Suprapubic skin (tissue), 4 donors: ENCODE data around the gene SMIM32. TPM values are rescaled to one million over a fixed set of nuclear protein-coding genes. Genes with fewer than 3 reads are reported as not detected.

Source experiments
- DNase-seq, 2 donors: peaks; one replicate each; pipeline ENCODE4 v3.0.0-alpha.2; 2019; ENCODE audit warnings: low spot score in 2 of 2
- H3K27ac ChIP-seq: fragments of 200-600 bp; sonication (generic); one replicate; pipeline ENCODE4 v1.5.1; 2019
- H3K27me3 ChIP-seq: fragments of 200-600 bp; sonication (generic); one replicate; pipeline ENCODE4 v1.5.1; 2019
- H3K36me3 ChIP-seq: fragments of 200-600 bp; sonication (generic); one replicate; pipeline ENCODE4 v1.5.1; 2019
- H3K4me1 ChIP-seq: fragments of 200-600 bp; sonication (generic); one replicate; pipeline ENCODE4 v1.5.1; 2019
- H3K4me3 ChIP-seq: fragments of 200-600 bp; sonication (generic); one replicate; pipeline ENCODE4 v1.5.1; 2019; ENCODE audit warnings: mild to moderate bottlenecking
- H3K9me3 ChIP-seq: fragments of 200-600 bp; sonication (generic); one replicate; pipeline ENCODE4 v1.5.1; 2019
- CTCF ChIP-seq, 2 donors: fragments of 200-600 bp in 1 of 2; fragments of 450-650 bp in 1 of 2; sonication (generic) in 1 of 2; IDR thresholded peaks; one replicate each; pipeline ENCODE4 v1.5.1; 2016 to 2019; ENCODE audit warnings: antibody characterized with exemption in 2 of 2, mild to moderate bottlenecking in 1 of 2, moderate library complexity in 1 of 2
- EP300 ChIP-seq: sonication (generic); formaldehyde crosslinking; IDR thresholded peaks from one replicate; pipeline ENCODE4 v1.6.1; 2017; ENCODE audit warnings: antibody characterized with exemption
- POLR2A ChIP-seq, 2 donors: fragments of 450-650 bp; IDR thresholded peaks; one replicate each; pipeline ENCODE4 v1.6.1; 2017; ENCODE audit warnings: antibody characterized with exemption in 2 of 2, mild to moderate bottlenecking in 2 of 2, moderate library complexity in 2 of 2
- POLR2AphosphoS5 ChIP-seq, 3 donors: sonication (generic); formaldehyde crosslinking; IDR thresholded peaks; one replicate each; pipeline ENCODE4 v1.6.1; 2017; ENCODE audit warnings: antibody characterized with exemption in 3 of 3
- WGBS: methylation state at CpG from one replicate; pipeline ENCODE4 v1.1.5; 2018; 5-methylcytosine and 5-hydroxymethylcytosine counted together
- total RNA-seq, 4 donors: library from RNA; depleted of rRNA; stranded (reverse); fragments of >200 nt; gene quantifications; one replicate each; pipeline ENCODE4 v1.1.0, GENCODE V29; 2016

Gene SMIM32
- total RNA-seq, 4 donors from 2014 or later: not detected

GRCh38 chr5:136235321-136235720 lies 42.4 kb upstream of the SMIM32 start:
- no peaks in the 10 kb centered on the region for H3K27me3 ChIP-seq
- H3K36me3 ChIP-seq: no peaks in the 10 kb centered on the region
- 0% methylated on average over 1 of the region's 1 CpG for WGBS
- H3K27ac ChIP-seq: no peak overlapping the region
- H3K4me3 ChIP-seq: no peak overlapping the region
- no peaks in the 10 kb centered on the region for H3K9me3 ChIP-seq
- TF ChIP-seq EP300: no peak
- no peak for DNase-seq
- no peaks in the 10 kb centered on the region for H3K4me1 ChIP-seq

- WGBS: 90% methylated on average over 6 of the region's 6 CpGs
- Histone ChIP-seq H3K36me3 (no peaks in the 10 kb centered on the region), H3K4me1 (no peaks in the 10 kb centered on the region), H3K27ac (no peak overlapping the region), H3K4me3 (no peak overlapping the region), H3K27me3 (no peaks in the 10 kb centered on the region), H3K9me3 (no peaks in the 10 kb centered on the region)
- TF ChIP-seq EP300 (no peak), POLR2A (IDR thresholded peaks at IDR 0.05) (no peak), POLR2AphosphoS5 (IDR thresholded peaks at IDR 0.05) (no peak), CTCF (IDR thresholded peaks at IDR 0.05) (no peak)
- DNase-seq: no peak
Observed at GRCh38 chr5:136232316-136232715, 39.4 kb upstream of the SMIM32 start.

GRCh38 chr5:136230176-136230575 lies 37.2 kb upstream of the SMIM32 start:
- H3K9me3 ChIP-seq: no peaks in the 10 kb centered on the region
- H3K36me3 ChIP-seq: no peaks in the 10 kb centered on the region
- WGBS: 41% methylated on average over 1 of the region's 1 CpG

GRCh38 chr5:136228136-136228757 lies 35.3 kb upstream of the SMIM32 start:
- Histone ChIP-seq H3K36me3 (no peaks in the 10 kb centered on the region), H3K4me3 (no peak overlapping the region), H3K4me1 (no peaks in the 10 kb centered on the region), H3K27me3 (peaks cover 5% of the 10 kb centered on the region), H3K27ac (no peak overlapping the region), H3K9me3 (no peaks in the 10 kb centered on the region)
- WGBS: 51% methylated on average over 7 of the region's 7 CpGs
- no peak for DNase-seq
- no peak for TF ChIP-seq POLR2A (IDR thresholded peaks at IDR 0.05)
- TF ChIP-seq EP300: no peak

More at GRCh38 chr5:136230176-136230575, 37.2 kb upstream of the SMIM32 start:
- H3K27me3 ChIP-seq: no peaks in the 10 kb centered on the region
- no peak overlapping the region for H3K27ac ChIP-seq
- no peak overlapping the region for H3K4me3 ChIP-seq
- no peak for DNase-seq
- H3K4me1 ChIP-seq: no peaks in the 10 kb centered on the region
- TF ChIP-seq POLR2AphosphoS5 (IDR thresholded peaks at IDR 0.05): no peak
- no peak for TF ChIP-seq POLR2A (IDR thresholded peaks at IDR 0.05)
- no peak for TF ChIP-seq CTCF (IDR thresholded peaks at IDR 0.05)
- TF ChIP-seq EP300: no peak

- Histone ChIP-seq H3K4me3 (no peak overlapping the region), H3K27me3 (peaks cover 8% of the 10 kb centered on the region), H3K27ac (no peak overlapping the region), H3K9me3 (no peaks in the 10 kb centered on the region), H3K4me1 (no peaks in the 10 kb centered on the region), H3K36me3 (no peaks in the 10 kb centered on the region)
- no peak for TF ChIP-seq POLR2AphosphoS5 (IDR thresholded peaks at IDR 0.05)
- no peak for TF ChIP-seq EP300
- no peak for TF ChIP-seq CTCF (IDR thresholded peaks at IDR 0.05)
- TF ChIP-seq POLR2A (IDR thresholded peaks at IDR 0.05): no peak
- no peak for DNase-seq
- WGBS: 85% methylated on average over 2 of the region's 2 CpGs
Observed at GRCh38 chr5:136226401-136226800, 33.4 kb upstream of the SMIM32 start.

- no peak for TF ChIP-seq POLR2A (IDR thresholded peaks at IDR 0.05)
- TF ChIP-seq CTCF (IDR thresholded peaks at IDR 0.05): no peak
- no peak for TF ChIP-seq EP300
- TF ChIP-seq POLR2AphosphoS5 (IDR thresholded peaks at IDR 0.05): no peak
- no peak for DNase-seq
- 21% methylated on average over 2 of the region's 2 CpGs for WGBS
- Histone ChIP-seq H3K36me3 (no peaks in the 10 kb centered on the region), H3K4me1 (no peaks in the 10 kb centered on the region), H3K4me3 (no peak overlapping the region), H3K9me3 (no peaks in the 10 kb centered on the region), H3K27me3 (peaks cover 8% of the 10 kb centered on the region), H3K27ac (no peak overlapping the region)
Observed at GRCh38 chr5:136225796-136226195, 32.8 kb upstream of the SMIM32 start.
